Measurements from ENCODE around the gene ACOT2. TPM values are rescaled to one million over a fixed set of nuclear protein-coding genes. Genes with fewer than 3 reads are reported as not detected.

Gene ACOT2
- total RNA-seq, 3 donors from 2014 or later = 7.2 to 11.4 (median 10.7) TPM

DNA sequence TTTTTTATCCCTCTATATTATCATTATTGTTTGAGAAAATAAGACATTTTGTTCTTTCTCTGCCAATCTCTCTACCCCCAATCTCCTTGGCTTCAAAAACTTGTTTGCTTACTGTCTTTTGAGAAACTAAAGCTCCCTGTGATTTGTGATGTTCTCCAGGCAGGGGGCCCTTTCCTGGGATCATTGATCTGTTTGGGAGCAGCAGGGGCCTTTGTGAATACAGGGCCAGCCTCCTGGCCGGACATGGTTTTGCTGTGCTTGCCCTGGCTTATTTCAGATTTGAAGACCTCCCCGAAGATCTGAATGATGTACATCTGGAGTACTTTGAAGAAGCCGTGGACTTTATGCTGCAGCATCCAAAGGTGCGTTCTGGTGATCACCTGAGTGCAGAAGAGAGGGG, 47.8 kb downstream of the ACOT2 start:
- peaks cover 2% of the 10 kb centered on the region for H3K4me1 Mint-ChIP-seq (ENCODE audit: low read depth)
- ATAC-seq (no peak), DNase-seq (no peak)
- H3K27me3 Mint-ChIP-seq (ENCODE audit: low read depth) = no peaks in the 10 kb centered on the region
- no peak overlapping the region for H3K4me3 Mint-ChIP-seq
- no peaks in the 10 kb centered on the region for H3K36me3 Mint-ChIP-seq (ENCODE audit: insufficient read depth)
- H3K9me3 Mint-ChIP-seq = no peaks in the 10 kb centered on the region

DNA sequence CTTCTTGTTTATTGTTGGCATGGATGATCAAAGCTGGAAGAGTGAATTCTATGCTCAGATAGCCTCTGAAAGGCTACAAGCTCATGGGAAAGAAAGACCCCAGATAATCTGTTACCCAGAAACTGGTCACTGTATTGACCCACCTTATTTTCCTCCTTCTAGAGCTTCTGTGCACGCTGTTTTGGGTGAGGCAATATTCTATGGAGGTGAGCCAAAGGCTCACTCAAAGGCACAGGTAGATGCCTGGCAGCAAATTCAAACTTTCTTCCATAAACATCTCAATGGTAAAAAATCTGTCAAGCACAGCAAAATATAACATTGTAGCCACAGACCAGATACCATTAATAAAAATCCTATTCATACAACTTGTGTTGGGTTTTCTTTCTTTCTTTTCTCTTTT, 50.5 kb downstream of the ACOT2 start:
- DNase-seq = no peak
- no peaks in the 10 kb centered on the region for H3K27me3 Mint-ChIP-seq (ENCODE audit: low read depth)
- no peaks in the 10 kb centered on the region for H3K9me3 Mint-ChIP-seq
- H3K36me3 Mint-ChIP-seq (ENCODE audit: insufficient read depth) = no peaks in the 10 kb centered on the region
- ATAC-seq = no peak
- H3K4me1 Mint-ChIP-seq (ENCODE audit: low read depth) = no peaks in the 10 kb centered on the region
- no peak overlapping the region for H3K4me3 Mint-ChIP-seq

DNA sequence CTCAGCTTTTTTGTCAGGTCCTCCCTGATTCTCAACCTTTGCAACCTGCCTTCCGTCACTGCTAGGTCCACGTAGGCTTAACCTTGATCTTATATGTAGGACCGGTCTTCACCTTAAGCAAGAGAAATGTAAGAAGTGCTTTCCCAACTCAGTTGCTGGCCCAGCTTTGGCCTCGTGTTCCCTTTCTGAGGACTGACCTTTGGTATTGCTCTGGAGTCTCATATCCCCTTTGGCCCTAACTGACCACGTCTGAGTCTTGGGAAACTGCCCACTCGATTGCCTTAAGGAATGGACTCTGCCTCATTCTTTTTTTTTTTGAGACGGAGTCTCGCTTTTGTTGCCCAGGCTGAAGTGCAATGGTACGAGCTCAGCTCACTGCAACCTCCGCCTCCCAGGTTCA, 51.3 kb downstream of the ACOT2 start:
- DNase-seq (no peak), ATAC-seq (no peak)
- Mint-ChIP-seq H3K36me3 (ENCODE audit: insufficient read depth) (no peaks in the 10 kb centered on the region), H3K9me3 (no peaks in the 10 kb centered on the region), H3K4me3 (no peak overlapping the region), H3K4me1 (ENCODE audit: low read depth) (no peaks in the 10 kb centered on the region), H3K27me3 (ENCODE audit: low read depth) (no peaks in the 10 kb centered on the region)

DNA sequence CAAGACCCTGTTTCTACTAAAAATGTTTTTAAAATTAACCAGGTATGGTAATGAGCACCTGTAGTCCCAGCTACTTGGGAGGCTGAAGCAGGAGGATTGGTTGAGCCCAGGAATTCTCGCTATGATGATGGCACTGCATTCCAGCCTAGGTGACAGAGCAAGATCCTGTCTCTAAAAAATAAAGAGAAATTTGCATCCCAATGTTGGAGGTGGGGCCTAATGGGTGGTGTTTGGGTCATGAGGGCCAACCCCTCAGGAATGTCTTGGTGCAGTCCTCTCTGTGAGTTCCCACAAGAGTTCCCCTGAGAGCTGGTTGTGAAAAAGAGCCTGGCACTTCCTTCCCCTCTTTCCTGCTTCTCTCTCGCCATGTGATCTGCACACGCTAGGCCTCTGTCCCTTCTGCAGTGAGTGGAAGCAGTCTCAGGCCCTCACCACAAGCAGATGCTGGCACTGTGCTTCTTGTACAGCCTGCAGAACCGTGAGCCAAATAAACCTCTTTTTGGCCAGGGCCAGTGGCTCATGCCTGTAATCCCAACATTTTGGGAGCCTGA, 54.6 kb downstream of the ACOT2 start:
- H3K4me1 Mint-ChIP-seq (ENCODE audit: low read depth) = no peaks in the 10 kb centered on the region
- no peak overlapping the region for H3K4me3 Mint-ChIP-seq
- H3K27me3 Mint-ChIP-seq (ENCODE audit: low read depth) = no peaks in the 10 kb centered on the region
- ATAC-seq = no peak
- H3K9me3 Mint-ChIP-seq = no peaks in the 10 kb centered on the region
- H3K36me3 Mint-ChIP-seq (ENCODE audit: insufficient read depth) = no peaks in the 10 kb centered on the region
- DNase-seq = no peak

Other genes with a start within 250 kb of the ACOT2 start
- 10 to 100 TPM; 32.6 to 42.8 (median 36.5) TPM for gene NUMB, start 110.7 kb upstream of the ACOT2 start, total RNA-seq
- 10 to 100 TPM; 29.3 to 31.1 (median 29.7) TPM for gene RIOX1, start 78.3 kb upstream of the ACOT2 start, total RNA-seq
- gene ACOT1, start 32.1 kb upstream of the ACOT2 start, total RNA-seq = 1 to 10 TPM in 1 of 3 donors, under 1 TPM in 1, not detected in 1; 0.61 to 1.4 TPM
- gene HEATR4, start 10.3 kb upstream of the ACOT2 start, total RNA-seq = not detected
- gene ACOT4, start 22.7 kb downstream of the ACOT2 start, total RNA-seq = 1 to 10 TPM; 2.3 to 3.6 (median 3.0) TPM
- not detected for gene ACOT6, start 43.3 kb downstream of the ACOT2 start, total RNA-seq
- 10 to 100 TPM in 1 of 3 donors, 1 to 10 TPM in 2; 7.0 to 10.8 (median 9.7) TPM for gene DNAL1, start 75.8 kb downstream of the ACOT2 start, total RNA-seq
- gene PNMA1, start 145.2 kb downstream of the ACOT2 start, total RNA-seq = 10 to 100 TPM; 41.0 to 55.2 (median 50.8) TPM